Stimulated activated CD4-positive, alpha-beta T cell treated with anti-CD3 and anti-CD28 coated beads, Interleukin-15, amount 100 ng/mL, for 24 hours (primary cell): ENCODE measurements around the gene VRK2.
"Not testable (repeated sequence)": the region's sequence is repeated elsewhere in the genome, so short reads cannot be mapped to it uniquely, and the experiment has no call there.

ENCODE experiments used
- DNase-seq: peaks from one replicate; pipeline ENCODE4 v3.0.0-alpha.2; 2020

Gene VRK2

GRCh38 chr2:58110765-58111164 lies 64.2 kb downstream of the VRK2 start:
- no peak for DNase-seq

- DNase-seq: not testable (repeated sequence)
These were observed 67.0 kb downstream of the VRK2 start for GRCh38 chr2:58113563-58113962.

- DNase-seq: no peak
These were observed 74.1 kb downstream of the VRK2 start for GRCh38 chr2:58120626-58121229.

GRCh38 chr2:58122040-58122439 lies 75.4 kb downstream of the VRK2 start:
- DNase-seq: no peak

GRCh38 chr2:58122540-58122939 lies 75.9 kb downstream of the VRK2 start:
- DNase-seq: no peak

GRCh38 chr2:58127111-58127510 lies 80.5 kb downstream of the VRK2 start:
- DNase-seq: no peak

- no peak for DNase-seq
These were observed 83.6 kb downstream of the VRK2 start for GRCh38 chr2:58130238-58130637.

- DNase-seq: no peak
These were observed 84.8 kb downstream of the VRK2 start for GRCh38 chr2:58131191-58132011.

GRCh38 chr2:58133395-58133794 lies 86.8 kb downstream of the VRK2 start:
- DNase-seq: no peak

GRCh38 chr2:58135861-58136260 lies 89.3 kb downstream of the VRK2 start:
- DNase-seq: no peak

- DNase-seq: no peak
These were observed 90.6 kb downstream of the VRK2 start for GRCh38 chr2:58137221-58137620.

- DNase-seq: no peak
These were observed 91.2 kb downstream of the VRK2 start for GRCh38 chr2:58137856-58138255.

- no peak for DNase-seq
These were observed 91.9 kb downstream of the VRK2 start for GRCh38 chr2:58138396-58139030.

GRCh38 chr2:58140508-58141072 lies 94.0 kb downstream of the VRK2 start:
- no peak for DNase-seq

GRCh38 chr2:58145769-58146168 lies 99.2 kb downstream of the VRK2 start:
- DNase-seq: not testable (repeated sequence)

GRCh38 chr2:58146707-58147106 lies 100.1 kb downstream of the VRK2 start:
- peak; percentile 5 for DNase-seq

- no peak for DNase-seq
These were observed 108.7 kb downstream of the VRK2 start for GRCh38 chr2:58155160-58155778.

GRCh38 chr2:58156780-58157179 lies 110.2 kb downstream of the VRK2 start:
- no peak for DNase-seq

GRCh38 chr2:58157754-58158153 lies 111.1 kb downstream of the VRK2 start:
- DNase-seq: no peak

GRCh38 chr2:58158481-58158880 lies 111.9 kb downstream of the VRK2 start:
- DNase-seq: no peak

- no peak for DNase-seq
These were observed 117.3 kb downstream of the VRK2 start for GRCh38 chr2:58163913-58164312.

- DNase-seq: not testable (repeated sequence)
These were observed 121.5 kb downstream of the VRK2 start for GRCh38 chr2:58168130-58168529.

GRCh38 chr2:58169845-58170244 lies 123.2 kb downstream of the VRK2 start:
- DNase-seq: not testable (repeated sequence)
